SHP77 treated with DMSO at 0.1 percent for 48 hours (cell line): ENCODE measurements around the gene DUSP2.

Experiments
- DNase-seq: peaks from one replicate; lab custom pipeline; 2025; lab: John Stamatoyannopoulos, UW

The DUSP2 gene, protein sequence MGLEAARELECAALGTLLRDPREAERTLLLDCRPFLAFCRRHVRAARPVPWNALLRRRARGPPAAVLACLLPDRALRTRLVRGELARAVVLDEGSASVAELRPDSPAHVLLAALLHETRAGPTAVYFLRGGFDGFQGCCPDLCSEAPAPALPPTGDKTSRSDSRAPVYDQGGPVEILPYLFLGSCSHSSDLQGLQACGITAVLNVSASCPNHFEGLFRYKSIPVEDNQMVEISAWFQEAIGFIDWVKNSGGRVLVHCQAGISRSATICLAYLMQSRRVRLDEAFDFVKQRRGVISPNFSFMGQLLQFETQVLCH

DNA sequence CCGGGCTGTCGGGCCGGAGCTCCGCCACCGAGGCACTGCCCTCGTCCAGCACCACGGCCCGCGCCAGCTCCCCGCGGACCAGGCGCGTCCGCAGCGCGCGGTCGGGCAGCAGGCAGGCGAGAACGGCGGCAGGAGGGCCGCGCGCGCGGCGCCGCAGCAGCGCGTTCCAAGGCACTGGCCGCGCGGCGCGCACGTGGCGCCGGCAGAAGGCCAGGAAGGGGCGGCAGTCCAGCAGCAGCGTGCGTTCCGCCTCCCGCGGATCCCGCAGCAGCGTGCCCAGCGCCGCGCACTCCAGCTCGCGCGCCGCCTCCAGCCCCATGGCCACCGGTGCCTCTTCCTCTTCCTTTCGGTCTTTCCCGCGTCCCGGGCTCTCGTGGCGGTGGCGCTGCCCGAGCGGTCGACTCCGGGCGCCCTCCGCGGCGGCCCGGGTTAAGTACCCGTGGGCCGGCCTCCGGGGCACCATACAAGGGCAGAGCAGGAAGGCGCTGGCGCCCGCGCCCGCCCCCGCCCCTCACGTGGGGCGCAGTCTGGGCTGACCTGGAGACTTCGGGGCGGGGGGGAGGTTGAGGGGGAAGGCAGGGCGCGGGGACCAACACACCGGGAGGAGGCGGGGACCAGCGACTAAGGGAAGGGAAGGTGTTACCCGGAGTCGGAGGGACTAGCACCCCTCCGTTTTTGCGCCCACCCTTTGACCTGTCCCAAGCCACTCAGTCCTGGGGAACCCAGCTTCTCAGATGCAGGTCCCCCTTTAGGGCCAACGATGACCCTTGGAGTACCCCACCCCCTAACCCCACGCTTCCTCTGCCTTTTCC is at the start of gene DUSP2:
DUSP2 (minus strand) TSS at position 405 of the 812 bp plus-strand sequence; CDS start at position 319, 86 bp downstream.
- no peak for DNase-seq

DNA sequence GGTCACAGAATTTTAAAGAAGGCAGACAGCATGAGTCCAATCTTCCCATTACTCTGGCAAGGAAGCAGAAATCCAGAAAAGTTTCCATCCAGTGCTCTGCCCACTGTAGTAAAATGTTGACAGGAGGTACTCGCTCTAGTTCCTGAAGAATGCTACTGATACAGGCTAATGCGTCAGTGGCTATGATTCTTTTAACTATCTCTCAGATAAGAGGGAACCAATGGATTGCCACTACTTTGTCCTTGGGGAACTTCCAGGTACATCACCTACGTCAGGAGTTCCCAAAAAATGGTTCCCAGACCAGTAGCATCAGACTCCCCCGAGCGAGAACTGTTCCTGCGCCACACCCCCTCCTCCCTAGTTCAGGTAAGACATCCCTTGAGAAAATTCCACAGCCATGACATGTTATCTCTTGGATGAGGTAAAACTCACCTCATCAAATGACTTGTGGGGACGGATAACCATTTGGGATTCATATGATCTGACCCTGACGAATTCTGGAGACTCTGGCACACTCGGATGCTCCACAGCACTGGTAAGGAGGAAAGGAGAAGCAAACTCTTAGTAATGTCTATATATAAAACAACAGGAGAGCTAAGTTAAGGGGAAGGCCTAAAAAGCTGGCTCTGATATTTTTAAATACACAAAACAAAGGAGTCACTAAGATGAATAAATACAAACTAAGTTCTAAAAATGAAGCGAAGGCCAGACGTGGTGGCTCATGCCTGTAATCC is 46.9 kb upstream of the DUSP2 start:
- DNase-seq, result no peak

DNA sequence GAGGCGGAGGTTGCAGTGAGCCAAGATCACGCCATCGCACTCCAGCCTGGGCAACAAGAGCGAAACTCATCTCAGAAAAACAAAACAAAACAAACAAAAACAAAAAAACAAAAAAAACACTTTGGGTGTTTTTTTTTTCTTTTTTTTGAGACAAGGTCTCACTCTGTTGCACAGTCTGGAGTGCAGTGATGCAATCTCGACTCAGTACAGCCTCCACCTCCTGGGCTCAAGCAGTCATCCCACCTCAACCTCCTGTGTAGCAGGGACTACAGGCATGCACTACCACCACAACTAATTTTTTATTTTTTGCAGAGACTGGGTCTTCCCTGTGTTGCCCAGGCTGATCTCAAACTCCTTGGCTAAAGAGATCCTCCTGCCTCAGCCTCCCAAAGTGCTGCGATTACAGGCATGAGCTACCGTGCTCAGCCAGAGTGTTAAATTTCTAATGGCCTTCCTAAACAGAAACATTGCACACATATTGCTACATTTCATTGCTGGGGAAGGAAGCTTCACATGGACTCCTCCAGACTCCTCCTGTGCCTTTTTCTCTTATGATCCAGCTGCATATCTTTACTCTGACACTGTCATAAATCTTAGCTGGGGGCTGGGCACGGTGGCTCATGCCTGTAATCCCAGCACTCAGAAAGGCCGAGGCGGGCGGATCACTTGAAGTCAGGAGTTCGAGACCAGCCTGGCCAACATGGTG is 43.7 kb upstream of the DUSP2 start:
- DNase-seq, result no peak

DNA sequence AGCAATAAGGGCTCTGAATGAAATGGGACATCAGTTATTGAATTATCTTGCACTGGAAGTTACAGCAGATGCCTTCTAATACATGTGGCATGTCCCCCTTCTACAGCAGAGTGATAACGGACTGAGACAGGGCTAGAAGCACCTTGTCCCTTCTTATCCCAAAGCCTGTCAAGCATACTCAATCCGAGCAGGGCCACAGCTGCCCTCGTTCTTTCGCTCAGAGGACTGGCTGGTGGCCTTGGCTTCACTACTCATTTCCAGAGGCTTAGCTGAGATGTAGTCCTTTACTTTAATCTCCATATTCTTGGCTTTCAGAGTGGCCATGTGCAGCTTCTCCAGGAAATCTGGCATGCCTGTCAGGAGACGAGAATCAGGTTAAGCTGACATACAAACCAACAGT is 41.3 kb upstream of the DUSP2 start:
- no peak for DNase-seq

DNA sequence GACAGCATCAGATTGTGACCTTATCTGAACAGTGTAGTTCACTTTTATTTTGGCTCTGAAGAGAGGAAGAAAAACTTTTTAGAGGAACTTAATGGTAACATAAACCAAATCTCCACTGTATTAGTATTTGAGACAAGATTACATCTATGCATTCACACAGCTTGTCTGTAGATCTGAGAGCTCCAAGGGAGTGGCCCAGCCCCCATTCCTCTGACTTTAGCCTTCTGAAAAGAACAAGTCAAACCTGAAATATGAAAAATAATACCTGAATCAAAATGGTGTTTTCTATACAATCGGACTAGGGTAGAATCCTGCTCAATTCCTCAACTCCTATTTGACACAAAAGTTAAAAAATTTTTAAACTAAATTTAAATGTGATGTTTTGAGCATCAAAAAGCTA is 40.3 kb upstream of the DUSP2 start:
- no peak for DNase-seq

DNA sequence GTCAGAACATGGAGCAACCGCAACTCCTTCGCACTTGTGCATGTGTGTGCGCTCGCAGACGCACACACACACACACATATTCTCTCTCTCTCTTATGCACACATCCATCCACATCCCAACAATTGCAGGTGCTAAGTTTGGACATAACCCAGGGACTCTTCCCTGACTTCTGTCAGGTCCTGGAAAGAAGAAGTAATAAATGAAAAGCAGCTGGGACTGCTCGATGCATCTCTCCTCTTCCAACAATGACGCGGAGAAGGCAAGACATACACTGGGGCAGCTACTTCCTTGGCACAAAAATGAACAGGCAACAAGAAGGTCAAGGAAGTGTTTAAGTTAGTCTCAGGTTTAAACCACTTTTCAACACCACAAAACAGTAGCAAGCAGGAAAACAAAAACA is 39.7 kb upstream of the DUSP2 start:
- no peak for DNase-seq

DNA sequence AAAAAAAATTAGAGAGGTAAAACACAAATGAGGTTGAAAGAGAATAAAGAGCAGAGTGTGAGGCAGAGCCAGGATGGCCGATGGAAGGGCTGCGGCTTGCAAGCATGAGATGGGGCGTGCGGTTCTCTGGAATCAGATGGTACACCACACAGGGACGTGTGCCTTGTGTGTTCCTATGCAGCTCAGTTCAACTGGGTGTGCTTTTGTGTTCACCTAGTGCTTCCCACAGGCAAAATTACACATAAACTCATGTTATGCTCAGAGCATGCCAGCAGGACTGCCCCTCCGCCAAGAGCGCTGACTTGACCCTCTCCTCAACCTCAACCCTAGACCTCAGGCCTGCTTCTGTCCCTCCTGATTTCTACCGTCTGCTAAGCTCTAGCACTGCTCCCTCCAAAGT is 38.9 kb upstream of the DUSP2 start:
- no peak for DNase-seq

DNA sequence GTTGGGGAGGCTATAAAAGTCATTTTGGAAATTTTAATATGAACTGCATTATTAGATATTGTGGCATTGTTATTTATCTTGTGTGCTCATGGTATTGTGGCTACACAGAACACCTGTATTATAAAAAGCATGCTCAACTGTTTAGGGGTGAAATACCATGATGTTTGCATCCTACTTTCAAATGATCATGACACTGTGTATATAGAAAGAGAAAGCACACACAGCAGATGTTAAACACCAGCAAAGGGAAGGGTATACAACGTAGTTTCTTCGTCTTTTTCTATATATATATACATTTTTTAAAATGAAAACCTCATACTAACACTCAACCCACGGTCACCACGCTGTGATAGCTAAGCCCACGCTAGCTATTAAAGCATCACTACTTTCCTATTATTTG is 36.3 kb upstream of the DUSP2 start:
- no peak for DNase-seq

DNA sequence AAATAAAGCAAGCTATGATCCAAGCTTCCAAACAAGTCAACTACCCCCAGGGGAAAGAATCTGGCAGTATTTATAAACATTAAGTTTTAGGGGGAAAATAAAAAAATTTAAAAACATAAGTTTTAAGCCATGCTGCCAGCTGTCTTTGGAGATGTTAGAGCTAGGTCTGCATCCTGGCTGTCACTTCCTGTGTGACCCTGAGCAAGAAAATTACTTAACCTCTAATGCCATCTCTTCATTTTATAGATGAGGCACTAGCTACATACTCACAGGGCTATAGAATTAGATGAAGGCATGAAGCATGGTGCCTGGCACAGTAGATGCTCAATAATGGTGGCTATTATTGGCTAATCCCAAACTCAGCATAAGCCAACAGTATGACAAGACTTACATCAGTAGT is 35.3 kb upstream of the DUSP2 start:
- DNase-seq, result no peak

DNA sequence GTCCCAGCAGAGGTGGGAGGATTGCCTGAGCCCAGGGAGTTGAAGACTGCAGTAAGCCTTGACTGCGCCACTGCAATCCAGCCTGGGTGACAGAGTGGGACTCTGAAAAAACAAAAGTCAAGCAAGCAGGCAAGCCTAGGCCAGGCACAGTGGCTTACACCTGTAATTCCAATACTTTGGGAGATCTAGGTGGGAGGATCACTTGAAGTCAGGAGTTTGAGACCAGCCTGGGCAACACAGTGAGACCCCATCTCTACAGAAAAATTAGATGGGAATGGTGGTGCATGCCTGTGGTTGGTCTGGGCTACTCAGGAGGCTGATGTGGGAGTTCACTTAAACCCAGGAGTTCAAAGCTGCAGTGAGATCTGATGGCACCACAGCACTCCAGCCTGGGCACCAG is 34.8 kb upstream of the DUSP2 start:
- no peak for DNase-seq

DNA sequence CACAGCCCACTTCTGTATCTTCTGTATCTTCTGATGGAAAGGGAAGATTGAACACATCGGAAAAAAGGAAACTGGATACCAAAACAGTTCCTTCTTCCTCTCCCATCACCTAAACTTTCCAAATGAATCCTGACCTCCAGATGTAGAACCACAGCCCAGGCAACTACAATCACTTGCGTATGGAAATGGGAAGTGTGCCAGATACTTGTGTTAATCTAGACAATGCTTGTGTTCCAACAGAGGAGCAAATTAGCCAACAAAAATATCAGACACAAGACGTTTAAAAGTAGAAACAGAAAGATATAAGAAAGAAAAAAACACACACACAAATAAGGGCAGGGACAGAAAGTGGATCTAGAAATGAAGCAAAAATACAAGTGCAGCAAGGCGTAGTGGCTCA is 31.4 kb upstream of the DUSP2 start:
- no peak for DNase-seq

DNA sequence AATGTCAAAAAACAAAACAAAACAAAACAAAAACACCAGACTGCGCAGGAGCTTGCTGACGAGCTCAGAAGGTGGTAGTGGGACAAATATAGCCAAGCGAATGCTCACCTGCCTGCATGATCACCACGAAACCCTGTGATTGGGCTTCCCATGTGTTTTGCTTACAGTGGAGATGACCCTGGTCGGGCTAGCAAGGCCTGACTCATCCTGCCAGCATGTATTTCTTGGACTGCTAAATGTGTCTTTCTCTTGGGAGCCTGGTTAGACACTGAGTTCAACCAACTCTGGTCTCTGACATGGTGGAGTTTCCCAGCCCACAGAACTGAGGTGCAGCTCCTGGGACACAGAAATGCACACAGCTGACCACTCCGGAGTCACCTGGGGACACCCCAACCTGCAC is 30.7 kb upstream of the DUSP2 start:
- DNase-seq, result no peak

DNA sequence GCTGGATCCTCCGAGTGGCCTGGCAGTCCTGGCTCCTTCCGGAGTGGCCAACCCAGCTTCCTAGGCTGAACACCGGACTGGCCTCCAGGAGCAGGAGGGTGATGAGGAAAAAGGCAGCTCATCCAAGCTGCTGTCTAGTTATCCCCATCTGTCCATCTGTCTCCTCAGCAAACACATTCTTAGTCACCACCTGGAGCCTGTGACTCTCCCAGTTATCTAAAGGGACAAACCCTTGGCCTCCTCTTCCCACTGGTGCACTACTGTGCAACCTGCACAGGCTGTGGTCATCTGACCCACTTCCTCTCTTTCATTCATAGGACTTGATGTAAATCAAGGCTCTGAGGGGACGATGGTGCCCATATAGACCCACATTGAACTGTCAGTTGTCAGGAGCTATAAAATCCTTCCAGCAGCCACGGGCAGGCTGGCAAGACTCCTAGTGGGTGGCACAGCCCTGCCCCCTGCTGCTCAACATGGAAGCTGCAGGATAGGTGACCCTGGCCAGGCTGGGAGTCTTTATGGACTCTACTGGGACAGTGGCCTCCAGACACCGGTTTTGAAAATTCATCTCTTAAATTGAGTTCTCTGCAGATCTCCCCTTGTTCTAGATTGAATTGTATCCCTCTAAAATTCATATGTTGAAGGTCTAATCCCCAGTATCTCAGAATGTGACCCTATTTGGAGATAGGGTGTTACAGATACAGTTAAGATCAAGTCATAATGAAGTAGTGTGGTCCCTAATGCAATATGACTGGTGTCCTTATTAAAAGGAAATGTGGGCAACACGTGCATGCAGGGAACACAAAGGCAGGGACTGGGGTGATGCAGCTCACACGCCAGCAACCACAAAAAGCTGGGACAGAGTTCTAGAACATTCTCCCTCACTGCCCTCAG is 29.3 kb upstream of the DUSP2 start:
- DNase-seq, result peak; percentile 64

DNA sequence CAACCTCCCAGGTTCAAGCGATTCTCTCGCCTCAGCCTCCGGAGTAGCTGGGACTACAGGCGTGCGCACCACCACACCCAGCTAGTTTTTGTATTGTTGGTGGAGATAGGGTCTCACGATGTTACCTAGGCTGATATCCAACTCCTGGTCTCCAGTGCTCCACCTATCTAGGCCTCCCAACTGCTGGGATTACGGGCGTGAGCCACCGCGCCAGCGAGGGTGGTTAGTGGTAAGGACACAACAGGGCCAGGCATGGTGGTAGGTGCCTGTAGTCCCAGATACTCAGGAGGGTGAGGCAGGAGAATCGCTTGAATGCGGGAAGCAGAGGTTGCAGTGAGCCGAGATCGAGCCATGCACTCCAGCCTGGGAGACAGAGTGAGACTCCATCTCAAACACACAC is 26.6 kb upstream of the DUSP2 start:
- no peak for DNase-seq

DNA sequence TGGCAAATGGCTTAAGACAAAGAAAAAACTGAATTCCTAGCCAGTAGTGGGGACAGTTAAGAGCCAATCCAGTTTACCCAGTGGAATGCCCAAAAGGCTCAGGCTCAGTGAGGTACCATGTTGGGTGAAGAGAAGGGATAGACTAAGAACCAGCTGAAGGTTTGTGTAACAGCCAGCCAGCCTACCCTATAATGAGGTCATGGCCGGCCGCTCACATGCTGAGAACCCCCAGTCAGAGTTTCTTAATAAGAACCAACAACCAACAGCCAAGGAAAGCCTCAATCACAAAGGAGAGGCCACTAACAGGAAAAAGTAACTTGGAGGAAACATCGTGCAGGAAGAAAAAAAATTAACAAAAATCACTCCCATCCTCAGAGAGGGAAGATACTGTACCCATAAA is 25.4 kb upstream of the DUSP2 start:
- no peak for DNase-seq

DNA sequence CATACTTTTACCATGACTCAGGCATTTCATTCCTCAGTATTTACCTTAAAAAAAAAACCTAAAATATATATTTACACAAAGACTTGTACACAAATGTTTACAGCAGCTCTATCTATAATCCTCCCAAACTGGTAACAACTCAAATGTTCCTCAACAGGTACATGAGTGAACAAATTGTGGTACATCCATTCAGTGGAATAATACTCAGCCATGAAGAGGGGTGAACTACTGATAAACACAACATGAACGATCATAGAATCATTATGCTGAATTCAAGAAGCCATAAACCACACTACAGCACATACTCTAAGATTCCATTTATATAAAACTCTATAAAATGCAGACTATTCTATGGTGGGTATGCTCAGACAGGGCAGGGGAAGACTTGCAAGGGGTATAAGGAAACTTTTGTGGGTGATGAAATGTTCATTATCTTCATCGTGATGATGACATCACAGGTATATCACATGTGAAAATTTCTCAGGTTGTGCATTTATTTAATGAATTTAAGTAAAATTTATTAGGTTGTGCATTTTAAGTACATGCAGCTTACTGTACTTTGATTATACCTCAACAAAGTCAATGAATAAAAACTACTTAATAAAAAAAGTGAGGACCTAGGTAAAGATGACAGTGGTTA is 24.7 kb upstream of the DUSP2 start:
- no peak for DNase-seq

DNA sequence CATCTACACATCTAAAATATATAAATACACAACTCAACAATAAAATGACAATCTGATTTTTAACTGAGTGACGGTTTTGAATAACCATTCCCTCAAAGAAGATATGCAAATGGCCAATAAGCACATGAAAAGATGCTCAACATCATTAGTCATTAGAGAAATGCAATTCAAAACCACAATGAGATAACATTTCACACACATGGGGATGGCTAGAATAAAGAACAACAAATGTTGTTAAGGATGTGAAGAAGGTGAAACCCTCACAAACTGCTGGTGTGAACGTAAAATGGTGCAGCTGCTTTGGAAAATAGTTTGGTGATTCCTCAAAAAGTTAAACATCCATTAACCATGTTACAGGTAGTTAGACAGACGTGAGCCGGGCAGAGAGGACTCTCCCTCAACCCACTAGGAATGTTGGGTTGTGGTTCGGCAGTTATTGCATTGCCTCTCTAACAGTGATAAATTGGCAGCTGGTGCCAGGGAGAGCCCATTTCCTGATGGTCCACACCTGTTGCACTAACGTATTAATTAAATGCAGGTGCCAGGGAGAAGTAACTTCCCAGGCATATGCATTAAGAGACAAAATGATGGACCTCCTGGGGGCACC is 22.3 kb upstream of the DUSP2 start:
- DNase-seq, result no peak

DNA sequence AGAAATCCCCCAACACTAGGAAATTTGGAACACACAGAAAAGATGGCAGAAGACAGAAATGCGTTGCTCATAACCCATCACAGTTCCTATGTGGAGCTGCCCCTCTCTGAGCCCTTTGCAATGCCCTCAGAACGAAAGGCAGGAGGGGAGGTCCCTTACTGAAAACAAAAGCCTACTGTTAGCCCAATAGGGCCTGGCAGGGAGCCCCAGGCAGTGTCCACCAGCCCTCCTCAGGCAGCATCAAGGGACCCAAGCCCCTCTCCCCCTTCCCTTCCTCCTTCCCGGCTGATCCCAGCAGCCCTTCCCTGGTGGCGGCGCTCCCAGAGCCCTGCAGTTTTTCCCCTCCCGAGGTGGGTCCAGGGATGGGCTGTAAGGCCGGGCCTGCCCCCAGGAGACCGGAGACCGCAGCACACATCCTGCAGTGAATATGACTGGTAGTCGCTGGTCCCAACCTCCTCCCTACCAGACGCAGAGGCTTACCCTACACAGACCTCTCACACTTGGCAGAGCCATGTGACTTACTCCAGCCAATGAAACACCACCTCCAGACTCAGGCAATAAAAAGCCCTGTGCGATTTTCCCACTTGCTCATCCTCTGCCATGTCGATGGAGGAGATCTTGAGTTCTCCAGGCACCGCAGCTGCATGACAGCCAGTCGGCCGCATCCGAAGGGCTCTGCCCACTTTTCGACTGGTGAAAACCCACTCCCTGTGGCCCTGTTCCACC is 19.4 kb upstream of the DUSP2 start:
- DNase-seq, result no peak

DNA sequence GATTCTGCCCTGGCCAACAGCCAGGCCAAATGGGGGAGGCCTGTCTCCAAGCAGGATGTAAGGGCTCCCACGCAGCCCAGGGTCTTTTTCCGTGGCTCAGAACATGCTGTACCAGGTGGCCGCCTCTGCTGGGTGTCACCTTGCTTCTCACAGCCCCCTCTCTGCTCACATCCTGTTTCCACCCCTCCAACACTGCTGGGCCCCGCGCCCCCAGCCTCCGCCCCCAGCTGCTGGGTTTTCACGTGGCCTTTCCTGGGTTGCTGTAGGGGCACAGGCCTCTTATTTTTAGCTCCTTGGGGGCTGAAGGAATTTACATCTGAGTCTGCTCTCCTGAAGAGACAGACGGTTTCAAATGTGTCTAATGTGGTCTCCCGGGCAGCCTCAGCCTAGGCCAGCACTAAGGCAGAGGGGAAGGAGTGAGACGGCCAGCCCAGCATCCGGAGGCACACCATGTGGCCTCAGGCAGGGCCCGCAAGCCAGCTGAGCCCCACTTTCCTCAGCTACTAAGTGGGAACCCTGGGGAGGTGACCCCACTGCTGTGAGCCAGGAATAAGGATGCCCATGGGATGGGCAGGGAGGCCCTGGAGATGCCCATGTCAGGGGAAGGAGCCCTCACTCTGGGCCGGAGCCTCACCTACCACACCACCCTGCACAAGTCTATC is 18.7 kb upstream of the DUSP2 start:
- DNase-seq, result no peak
